ENCODE measurements around the gene ITGB5.
"Not testable (repeated sequence)": the region's sequence is repeated elsewhere in the genome, so short reads cannot be mapped to it uniquely, and the experiment has no call there.

The ITGB5 gene

GRCh38 chr3:124786511-124787241 is 100.5 kb downstream of the ITGB5 start:
- no peak for DNase-seq

- no peak for DNase-seq
Measured at GRCh38 chr3:124785973-124786372, 101.2 kb downstream of the ITGB5 start.

DNA sequence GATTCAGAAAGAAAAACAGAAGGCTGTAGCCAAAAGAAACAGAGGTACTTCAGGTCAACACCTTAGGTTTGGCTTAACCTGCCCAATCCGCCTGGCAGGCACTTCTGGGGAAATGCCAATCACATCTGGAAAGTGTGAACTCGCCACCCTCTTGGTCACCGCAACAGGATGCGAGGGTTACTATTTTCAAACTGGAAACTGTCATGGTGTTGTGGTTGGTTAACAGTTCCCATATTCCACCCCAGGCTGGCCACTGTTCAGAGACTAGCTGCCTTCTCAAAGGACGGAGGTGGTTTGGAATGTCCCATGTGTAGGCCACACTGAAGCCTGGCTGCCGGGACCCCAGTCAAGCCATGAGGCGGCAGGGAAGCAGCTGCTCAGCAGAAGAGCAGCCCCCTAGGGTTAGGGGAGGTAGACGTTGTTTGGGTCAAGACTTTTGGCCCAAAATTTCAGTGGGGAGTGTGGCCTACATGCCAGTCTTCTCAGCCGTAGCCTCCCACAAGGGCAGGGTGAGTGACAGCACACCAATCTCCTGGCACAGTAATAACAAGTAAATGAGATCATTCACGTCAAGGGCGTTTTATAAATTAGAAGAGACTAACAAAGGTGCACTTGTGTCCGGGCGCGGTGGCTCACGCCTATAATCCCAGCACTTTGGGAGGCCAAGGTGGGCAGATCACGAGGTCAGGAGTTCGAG is 102.3 kb downstream of the ITGB5 start:
- DNase-seq: no peak

GRCh38 chr3:124783696-124784095 is 103.5 kb downstream of the ITGB5 start:
- no peak for DNase-seq

DNA sequence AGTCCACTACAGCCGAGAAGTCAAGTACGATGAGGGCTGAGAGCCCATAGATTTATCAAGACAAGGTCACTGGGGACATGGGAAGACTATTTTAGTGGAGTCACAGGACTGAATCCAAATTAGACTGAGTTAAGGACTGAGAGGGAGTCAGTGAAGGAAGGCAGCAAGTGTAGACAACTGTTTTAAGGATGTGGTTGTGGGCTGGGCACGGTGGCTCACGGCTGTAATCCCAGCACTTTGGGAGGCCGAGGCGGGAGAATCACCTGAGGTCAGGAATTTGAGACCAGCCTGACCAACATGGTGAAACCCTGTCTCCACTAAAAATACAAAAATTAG is 104.8 kb downstream of the ITGB5 start:
- not testable (repeated sequence) for DNase-seq

DNA sequence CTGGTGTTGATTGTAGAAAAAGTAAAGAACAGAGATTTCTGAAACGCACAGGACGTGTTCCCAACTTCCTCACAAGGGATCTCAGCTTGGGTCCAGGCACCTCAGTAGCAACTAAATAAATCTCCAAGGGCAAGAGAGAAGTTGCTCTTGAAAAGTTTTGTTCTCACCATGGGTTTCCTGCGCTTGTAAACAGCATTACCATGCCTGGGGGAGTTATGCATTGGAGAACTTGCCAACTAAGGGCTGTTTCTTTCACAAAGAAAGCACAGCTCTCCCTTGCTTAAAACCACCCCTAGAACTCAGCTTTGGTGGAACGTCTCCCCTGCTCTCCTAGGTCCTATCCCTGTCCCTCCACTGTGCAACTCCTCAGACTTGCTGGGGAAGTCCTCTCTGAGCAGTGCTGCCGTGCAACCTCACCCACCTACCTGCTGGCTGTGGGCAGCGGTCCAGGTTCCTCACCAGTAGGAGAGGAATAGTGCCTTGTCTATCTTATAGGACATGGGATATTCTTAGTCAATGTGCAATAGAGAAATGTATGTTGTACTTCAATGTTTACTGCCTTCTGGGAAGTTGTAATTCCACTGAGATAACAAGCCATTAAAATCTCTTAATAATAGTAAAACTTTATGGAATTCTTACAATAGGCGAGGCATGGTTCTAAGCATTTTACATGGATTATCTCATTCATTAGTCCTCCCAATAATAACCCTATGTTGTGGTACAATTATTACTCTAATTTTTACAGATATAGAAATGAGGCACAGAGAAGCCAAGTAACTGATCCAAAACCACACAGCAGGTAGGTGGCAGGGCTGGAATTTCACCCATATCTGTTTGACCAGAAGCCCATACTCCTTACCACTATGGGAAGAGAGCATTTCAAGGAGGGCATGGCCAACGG is 105.4 kb downstream of the ITGB5 start:
- no peak for DNase-seq

DNA sequence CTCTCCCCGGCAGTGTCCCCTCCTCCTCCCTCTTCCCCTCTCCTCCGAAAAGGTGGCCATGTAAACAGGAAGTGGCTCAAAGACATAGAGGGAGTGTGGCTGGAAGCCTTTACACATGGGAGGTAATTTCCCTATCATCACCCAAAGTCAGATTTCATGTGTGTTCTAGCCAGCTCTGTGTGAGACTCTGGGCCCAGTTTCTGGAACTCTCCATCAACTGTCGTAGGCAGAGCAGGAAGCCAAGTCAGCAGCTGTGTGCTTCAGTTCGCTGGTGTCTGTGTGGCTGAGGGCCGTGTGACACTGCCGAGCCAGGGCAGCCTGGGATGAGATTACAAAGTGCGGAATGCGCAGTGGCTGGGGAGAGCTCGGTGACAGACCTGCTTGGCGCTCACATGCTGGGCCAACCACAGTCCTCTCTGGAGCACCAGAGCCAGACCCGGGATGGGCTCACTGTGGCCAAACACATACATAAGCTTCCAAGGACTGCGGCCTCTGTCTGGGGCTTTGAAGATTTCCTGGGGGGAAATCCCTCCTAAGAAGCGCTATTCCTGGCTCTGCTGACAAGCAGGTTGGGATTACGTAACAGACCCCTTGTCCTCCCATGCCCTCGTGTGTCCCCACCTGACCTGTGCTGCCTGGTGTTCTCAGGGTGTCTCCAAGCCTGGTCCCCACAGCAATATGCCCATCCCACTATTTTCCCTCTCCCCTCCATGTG is 106.2 kb downstream of the ITGB5 start:
- DNase-seq: no peak

DNA sequence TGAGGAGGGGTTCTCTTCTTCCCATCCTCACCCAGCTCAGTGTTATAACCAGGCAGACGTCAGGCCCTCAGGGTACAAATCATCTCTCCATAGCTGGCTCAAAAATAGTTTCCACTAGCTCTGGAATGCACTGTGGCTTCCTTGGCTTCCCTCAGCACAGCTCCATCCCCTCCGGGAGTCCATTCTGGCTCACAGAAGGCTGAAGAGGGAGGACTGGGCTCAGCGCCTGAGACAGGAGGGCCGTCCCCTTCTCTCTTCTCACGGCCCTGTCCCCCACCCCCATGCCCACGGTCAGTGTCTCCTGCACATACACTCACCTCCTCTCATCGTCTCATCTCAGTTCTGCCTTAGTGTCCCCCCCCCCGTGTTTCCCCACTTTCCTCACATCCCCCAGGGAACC is 106.8 kb downstream of the ITGB5 start:
- no peak for DNase-seq

GRCh38 chr3:124779751-124780191 is 107.4 kb downstream of the ITGB5 start:
- no peak for DNase-seq

DNA sequence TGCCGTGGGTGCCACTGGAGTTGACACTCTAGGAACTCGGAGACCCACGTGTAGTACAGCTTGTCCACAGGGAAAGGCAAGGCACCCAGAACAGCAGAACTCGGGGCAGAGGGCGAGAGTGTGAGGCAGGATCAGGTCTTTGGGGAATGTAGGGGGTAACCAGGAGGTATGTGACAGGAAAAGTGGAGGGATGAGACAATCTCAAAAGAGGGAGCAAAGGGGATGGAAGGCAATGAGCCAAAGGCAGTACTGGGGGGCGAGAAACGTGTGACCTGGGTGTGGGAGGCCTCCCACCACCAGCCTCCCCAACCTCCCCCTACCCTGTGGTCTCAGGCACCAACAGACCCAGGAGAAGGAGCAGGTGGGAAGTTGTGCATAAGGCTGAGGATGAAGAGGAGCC is 108.0 kb downstream of the ITGB5 start:
- DNase-seq: no peak

DNA sequence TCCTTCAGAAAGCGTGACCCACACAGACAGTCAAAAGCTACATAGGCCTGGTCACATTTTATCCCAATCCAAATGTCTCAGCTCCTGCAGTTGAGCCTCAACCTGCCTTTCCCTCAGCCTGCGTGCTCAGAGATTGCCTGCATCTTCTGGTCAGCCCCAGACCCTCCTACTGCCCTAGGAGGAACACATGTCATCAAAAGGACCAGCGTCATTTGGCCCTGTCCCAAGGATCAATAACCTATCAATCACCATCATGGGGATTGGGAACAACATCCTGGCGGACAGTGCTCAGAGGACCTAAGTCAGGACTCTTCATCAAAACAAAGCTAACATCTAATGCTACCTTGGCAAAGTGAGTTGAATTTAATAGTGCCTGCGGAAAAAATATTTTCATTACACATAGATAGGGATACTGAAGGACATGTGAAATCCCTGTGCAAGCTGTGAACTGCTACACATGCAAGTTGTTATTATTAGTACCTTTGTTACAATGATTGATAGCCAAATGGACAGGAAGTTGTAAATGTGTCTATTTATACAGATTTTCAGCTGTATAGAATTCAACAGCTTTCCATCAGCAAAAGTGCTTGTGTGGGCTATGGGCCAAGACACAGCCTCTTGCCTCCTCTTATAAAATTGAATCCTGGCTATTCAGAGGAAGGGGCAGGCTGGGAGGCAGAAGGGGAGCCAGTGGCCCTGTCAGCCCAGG is 109.2 kb downstream of the ITGB5 start:
- no peak for DNase-seq

DNA sequence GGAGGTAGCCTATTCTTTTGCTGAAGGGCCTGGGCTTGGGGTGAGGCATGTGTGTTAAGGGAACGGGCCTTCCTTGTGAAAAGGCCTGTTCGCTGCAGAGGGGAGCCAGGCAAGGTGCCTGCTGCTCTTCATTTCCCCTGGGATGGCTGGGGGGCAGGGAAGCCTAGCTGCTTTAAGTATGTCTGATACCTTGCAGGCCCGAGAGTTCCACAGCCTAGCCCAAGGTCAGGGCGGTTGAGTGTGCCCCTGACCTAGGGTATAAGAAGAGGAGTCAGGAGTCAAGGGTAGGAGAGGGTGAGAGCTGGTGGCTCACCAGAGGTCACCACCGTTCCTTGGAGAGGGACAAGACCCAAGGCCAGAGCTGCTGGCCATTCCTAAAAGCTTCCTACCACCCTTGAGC is 110.3 kb downstream of the ITGB5 start:
- DNase-seq: no peak

- no peak for DNase-seq
Measured at GRCh38 chr3:124775877-124776276, 111.3 kb downstream of the ITGB5 start.

DNA sequence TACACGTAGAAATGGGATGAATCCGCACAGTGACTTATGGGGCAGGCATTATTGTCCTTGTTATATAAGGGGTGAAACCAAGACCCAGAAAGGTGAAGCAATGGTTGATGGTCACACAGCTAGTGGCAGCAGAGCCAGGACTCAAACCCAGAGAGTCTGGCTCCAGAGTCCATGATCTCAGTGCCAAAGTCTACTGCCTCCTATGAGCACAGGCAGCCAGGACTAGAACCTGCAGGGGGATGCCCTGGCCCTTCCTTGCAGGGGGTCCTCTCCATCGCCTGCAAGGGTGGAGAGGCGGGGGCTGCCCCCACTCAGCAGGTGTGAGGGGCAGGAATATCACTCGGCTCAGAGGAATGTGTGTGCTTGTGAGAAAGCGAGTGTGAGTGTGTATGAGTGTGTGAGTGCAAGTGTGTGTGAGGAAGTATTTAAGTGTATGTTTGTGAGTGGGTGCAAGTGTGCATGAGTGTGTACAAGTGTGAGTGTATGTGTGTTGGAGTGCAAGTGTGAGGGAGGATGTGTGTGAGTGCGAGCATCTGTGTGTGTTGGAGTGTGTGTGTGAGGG is 112.2 kb downstream of the ITGB5 start:
- no peak for DNase-seq

GRCh38 chr3:124774327-124774718 is 112.8 kb downstream of the ITGB5 start:
- no peak for DNase-seq

DNA sequence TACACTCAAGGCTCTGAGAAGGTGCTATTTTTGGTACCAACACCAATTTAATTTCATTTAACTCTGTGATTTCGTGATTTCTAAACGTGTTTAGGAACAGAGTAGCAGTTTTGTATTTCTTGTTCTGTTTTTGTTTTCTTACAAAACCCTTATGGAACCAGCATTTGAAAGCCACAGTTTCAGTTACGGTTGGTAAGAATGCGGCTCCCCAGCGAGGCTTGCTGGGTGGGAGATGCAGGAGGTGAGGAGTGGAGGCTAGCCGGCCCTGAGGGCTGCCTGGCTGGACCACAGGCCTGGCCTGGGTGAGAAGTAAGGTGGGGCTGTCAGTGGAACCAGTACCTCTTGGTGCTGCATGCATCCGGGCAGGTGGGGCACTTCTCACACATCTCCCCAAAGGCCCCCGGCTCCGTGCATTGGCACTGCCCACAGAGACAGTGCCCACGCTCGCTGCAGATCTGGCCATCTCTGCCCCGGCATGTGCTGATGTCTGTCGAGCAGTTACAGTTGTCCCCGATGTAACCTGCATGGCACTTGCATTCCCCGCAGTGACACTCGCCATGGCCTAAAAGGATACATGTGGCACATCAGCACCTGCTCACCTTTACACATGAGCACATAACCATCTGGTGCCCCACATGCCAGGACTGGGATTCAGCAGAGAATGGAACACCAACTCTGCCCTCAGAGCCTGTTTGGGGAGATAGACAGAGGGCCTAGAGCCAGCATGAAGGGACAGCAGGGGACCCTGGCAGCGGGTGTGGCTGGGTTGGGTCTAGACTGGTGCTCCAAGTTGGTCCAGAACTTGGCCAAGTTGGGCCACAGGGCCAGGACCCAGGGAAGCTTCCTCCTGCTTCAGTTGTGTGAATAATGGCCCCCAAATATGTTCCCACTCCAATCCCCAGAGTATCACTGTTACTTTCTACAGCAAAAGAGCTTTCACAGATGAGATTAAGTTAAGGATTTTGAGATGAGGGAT is 113.5 kb downstream of the ITGB5 start:
- DNase-seq: no peak

GRCh38 chr3:124772081-124772831 is 114.9 kb downstream of the ITGB5 start:
- DNase-seq: no peak

- no peak for DNase-seq
Measured at GRCh38 chr3:124771083-124771445, 116.1 kb downstream of the ITGB5 start.

GRCh38 chr3:124770336-124771082 is 116.7 kb downstream of the ITGB5 start:
- no peak for DNase-seq
